HepG2 (cell line): ENCODE data around the gene COMP.

ENCODE experiments used
- EP300 ChIP-seq, 3 experiments: sonication (generic) in 1 of 3; formaldehyde crosslinking in 1 of 3; IDR thresholded peaks; 2 replicates each; pipeline versions ENCODE4 v1.5.1 to v1.6.1; 2011 to 2020; ENCODE audit warnings: low read depth in 2 of 3, low read length in 2 of 3, borderline replicate concordance in 1 of 3, improper control_type of control experiment in 1 of 3, mild to moderate bottlenecking in 1 of 3, missing genetic modification reagents in 1 of 3, moderate library complexity in 1 of 3
- HDAC1 ChIP-seq: sonication (generic); formaldehyde crosslinking; IDR thresholded peaks from 2 replicates; pipeline ENCODE4 v1.5.1; 2020; ENCODE audit warnings: mild to moderate bottlenecking, missing genetic modification reagents
- JUN ChIP-seq: sonication (generic); formaldehyde crosslinking; IDR thresholded peaks from 2 replicates; pipeline ENCODE4 v1.4.0; 2020; ENCODE audit warnings: mild to moderate bottlenecking, missing genetic modification reagents
- PRPF4 ChIP-seq: fragments of 200-400 bp; formaldehyde crosslinking; IDR thresholded peaks from 2 replicates; pipeline ENCODE4 v1.6.1; 2016; ENCODE audit warnings: low read length, low read depth; ENCODE audit not compliant: poor library complexity, severe bottlenecking
- RORA ChIP-seq: sonication (generic); formaldehyde crosslinking; IDR thresholded peaks from 2 replicates; pipeline ENCODE4 v1.5.0; 2020; ENCODE audit warnings: mild to moderate bottlenecking, missing genetic modification reagents, moderate library complexity
- ZKSCAN1 ChIP-seq: fragments of 150-350 bp; IDR thresholded peaks from 2 replicates; pipeline ENCODE4 v1.6.1; 2014; ENCODE audit warnings: low read length
- ZNF282 ChIP-seq: fragments of 450-650 bp; IDR thresholded peaks from 2 replicates; pipeline ENCODE4 v1.6.1; 2018; ENCODE audit not compliant: partially characterized antibody
- ZNF3 ChIP-seq: IDR thresholded peaks from 2 replicates; pipeline ENCODE4 v1.7.0; 2017; ENCODE audit warnings: inconsistent platforms
- ZNF672 ChIP-seq: sonication (generic); formaldehyde crosslinking; IDR thresholded peaks from 2 replicates; pipeline ENCODE4 v1.8.1; 2022; ENCODE audit warnings: missing genetic modification reagents
- TF ChIP-seq, protein P1 (sequence below): sonication (generic); formaldehyde crosslinking; IDR thresholded peaks from 2 replicates; pipeline ENCODE4 v1.5.0; 2020; ENCODE audit warnings: mild to moderate bottlenecking, missing genetic modification reagents, moderate library complexity
- TF ChIP-seq, protein P2 (sequence below): sonication (generic); formaldehyde crosslinking; IDR thresholded peaks from 2 replicates; pipeline ENCODE4 v1.4.0; 2020; ENCODE audit warnings: mild to moderate bottlenecking, missing genetic modification reagents, borderline replicate concordance

DNA sequence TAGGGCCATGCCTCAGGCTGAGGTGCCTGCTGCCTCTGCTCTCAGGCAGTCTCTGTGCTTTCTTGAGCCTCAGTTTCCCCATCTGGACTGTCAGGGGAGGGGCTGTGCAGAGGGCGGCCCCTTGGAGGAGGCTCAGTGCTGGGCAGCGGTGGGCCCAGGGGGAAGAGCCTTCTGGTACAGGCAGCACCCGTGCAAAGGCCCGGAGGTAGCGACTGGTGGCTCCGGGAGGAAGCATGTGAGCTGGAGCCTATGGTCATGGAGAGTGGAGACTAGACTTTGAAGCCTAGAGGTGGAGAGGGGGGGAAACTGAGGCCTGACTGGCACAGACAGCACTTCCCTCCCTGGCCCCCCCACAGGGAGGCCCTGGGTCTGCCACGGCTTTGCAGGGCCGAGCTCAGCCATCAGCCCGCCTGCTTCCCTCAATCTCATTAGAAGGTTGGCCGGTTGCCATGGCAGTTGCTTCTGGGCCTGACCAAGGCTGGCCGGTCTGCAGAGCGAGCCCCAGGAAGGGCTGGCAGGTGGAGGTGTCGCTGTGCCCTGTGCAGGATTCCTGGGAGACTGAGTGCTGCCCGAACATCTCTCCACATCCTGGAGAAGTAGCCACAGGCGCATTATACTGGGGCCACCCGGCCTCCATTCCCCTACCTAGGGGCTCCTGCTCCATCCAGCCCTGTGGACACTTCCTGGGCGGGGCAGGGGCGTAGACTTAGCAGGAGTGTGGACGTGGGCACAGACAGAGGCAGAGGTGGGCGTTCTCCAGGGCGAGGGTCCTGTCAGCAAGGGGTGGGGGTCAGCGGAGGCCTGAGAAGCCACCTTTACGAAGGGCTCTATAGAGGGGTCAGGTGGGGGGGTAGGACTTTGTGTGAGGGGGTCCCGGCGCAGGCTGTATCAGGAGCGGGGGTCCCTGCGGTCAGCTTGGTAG is 54.4 kb downstream of the COMP start:
- TF ChIP-seq ZKSCAN1 (no peak), PRPF4 (no peak), HDAC1 (CRISPR knock-in tag) (no peak), JUN (CRISPR knock-in tag) (no peak), ZNF3 (CRISPR knock-in tag) (no peak), ZNF282 (no peak), EP300 (IDR thresholded peaks at IDR 0.05; ENCODE audit: low read depth in 2 of 2, low read length in 2 of 2) (no peak), EP300 (CRISPR knock-in tag; IDR thresholded peaks at IDR 0.05; ENCODE audit: borderline replicate concordance) (no peak), ZNF672 (CRISPR knock-in tag) (no peak), RORA (CRISPR knock-in tag) (no peak)
- TF ChIP-seq, protein P1, sequence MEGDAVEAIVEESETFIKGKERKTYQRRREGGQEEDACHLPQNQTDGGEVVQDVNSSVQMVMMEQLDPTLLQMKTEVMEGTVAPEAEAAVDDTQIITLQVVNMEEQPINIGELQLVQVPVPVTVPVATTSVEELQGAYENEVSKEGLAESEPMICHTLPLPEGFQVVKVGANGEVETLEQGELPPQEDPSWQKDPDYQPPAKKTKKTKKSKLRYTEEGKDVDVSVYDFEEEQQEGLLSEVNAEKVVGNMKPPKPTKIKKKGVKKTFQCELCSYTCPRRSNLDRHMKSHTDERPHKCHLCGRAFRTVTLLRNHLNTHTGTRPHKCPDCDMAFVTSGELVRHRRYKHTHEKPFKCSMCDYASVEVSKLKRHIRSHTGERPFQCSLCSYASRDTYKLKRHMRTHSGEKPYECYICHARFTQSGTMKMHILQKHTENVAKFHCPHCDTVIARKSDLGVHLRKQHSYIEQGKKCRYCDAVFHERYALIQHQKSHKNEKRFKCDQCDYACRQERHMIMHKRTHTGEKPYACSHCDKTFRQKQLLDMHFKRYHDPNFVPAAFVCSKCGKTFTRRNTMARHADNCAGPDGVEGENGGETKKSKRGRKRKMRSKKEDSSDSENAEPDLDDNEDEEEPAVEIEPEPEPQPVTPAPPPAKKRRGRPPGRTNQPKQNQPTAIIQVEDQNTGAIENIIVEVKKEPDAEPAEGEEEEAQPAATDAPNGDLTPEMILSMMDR: no peak
- TF ChIP-seq, protein P2, sequence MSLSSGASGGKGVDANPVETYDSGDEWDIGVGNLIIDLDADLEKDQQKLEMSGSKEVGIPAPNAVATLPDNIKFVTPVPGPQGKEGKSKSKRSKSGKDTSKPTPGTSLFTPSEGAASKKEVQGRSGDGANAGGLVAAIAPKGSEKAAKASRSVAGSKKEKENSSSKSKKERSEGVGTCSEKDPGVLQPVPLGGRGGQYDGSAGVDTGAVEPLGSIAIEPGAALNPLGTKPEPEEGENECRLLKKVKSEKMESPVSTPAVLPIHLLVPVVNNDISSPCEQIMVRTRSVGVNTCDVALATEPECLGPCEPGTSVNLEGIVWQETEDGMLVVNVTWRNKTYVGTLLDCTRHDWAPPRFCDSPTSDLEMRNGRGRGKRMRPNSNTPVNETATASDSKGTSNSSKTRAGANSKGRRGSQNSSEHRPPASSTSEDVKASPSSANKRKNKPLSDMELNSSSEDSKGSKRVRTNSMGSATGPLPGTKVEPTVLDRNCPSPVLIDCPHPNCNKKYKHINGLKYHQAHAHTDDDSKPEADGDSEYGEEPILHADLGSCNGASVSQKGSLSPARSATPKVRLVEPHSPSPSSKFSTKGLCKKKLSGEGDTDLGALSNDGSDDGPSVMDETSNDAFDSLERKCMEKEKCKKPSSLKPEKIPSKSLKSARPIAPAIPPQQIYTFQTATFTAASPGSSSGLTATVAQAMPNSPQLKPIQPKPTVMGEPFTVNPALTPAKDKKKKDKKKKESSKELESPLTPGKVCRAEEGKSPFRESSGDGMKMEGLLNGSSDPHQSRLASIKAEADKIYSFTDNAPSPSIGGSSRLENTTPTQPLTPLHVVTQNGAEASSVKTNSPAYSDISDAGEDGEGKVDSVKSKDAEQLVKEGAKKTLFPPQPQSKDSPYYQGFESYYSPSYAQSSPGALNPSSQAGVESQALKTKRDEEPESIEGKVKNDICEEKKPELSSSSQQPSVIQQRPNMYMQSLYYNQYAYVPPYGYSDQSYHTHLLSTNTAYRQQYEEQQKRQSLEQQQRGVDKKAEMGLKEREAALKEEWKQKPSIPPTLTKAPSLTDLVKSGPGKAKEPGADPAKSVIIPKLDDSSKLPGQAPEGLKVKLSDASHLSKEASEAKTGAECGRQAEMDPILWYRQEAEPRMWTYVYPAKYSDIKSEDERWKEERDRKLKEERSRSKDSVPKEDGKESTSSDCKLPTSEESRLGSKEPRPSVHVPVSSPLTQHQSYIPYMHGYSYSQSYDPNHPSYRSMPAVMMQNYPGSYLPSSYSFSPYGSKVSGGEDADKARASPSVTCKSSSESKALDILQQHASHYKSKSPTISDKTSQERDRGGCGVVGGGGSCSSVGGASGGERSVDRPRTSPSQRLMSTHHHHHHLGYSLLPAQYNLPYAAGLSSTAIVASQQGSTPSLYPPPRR (CRISPR knock-in tag): no peak
